ENCODE data around the gene PTPRE. TPM values are rescaled to one million over a fixed set of nuclear protein-coding genes. Genes with fewer than 3 reads are reported as not detected.
"Not testable (repeated sequence)": the region's sequence is repeated elsewhere in the genome, so short reads cannot be mapped to it uniquely, and the experiment has no call there.

The PTPRE gene
- total RNA-seq, 5 donors from 2014 or later (not counting 1 experiment from before 2014, with no cell fraction given): 23.2 to 69.2 (median 32.2) TPM

DNA sequence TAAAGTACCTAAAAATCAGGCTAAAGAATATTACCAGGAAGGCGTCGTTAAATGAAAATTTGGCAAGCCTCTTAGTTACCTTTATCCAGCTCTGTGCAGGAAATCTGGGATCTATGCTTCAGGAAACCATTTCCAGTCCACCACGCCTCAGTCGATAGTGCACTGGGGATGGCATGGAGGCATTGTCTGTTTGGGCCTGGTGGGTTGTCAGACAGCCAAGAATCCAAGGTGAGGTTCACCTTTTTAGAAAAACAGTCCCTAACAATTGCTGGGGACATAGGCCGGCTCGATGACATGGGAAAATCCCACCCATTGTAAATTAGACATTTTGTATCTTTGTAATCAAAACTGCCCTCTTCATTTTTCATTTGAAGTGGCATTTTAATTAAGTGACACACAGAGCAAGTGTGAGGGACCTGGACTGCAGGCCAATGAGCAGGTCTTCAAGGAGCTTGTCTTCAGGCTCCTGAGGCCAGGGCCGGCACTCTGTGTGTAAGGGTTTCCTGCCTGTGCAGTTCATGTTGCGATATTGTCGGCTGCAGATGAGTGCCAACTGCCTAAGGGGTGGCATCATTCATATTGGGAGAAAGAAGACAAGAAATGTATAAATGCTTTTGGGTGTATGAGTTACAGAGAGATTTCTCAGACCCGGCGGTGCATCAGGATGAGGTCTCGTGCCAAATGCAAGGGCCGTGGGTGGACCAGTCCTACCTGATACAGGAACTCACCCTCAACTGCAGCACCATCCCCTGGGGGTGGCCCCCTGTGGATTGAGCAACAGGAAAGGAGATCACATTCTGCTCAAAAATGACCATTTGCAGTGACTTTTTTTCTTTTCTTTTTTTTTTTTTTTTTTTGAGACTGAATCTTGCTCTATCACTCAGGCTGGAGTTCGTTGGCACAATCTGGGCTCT is 80.8 kb downstream of the PTPRE start:
- Histone ChIP-seq H3K36me3 (ENCODE audit: control insufficient read depth in 2 of 2, extremely low read depth in 1 of 2, insufficient read depth in 1 of 2, low read length in 1 of 2) (no peaks in the 10 kb centered on the region), H3K9me3 (no peaks in the 10 kb centered on the region), H3K4me3 (ENCODE audit: control insufficient read depth in 1 of 2, extremely low read depth in 1 of 2, low read length in 1 of 2) (no peak overlapping the region), H3K27me3 (replicated peaks in 1 of 2; ENCODE audit: control insufficient read depth in 2 of 2, extremely low read depth in 1 of 2, insufficient read depth in 2 of 2, low read length in 1 of 2) (peaks cover 0 to 7% of the 10 kb centered on the region in 2 experiments), H3K4me1 (ENCODE audit: control insufficient read depth in 1 of 2, extremely low read depth in 1 of 2, insufficient read depth in 2 of 2, low read length in 2 of 2) (peaks cover 0 to 14% of the 10 kb centered on the region in 2 experiments), H3K27ac (ENCODE audit: low read length) (no peak overlapping the region)
- Mint-ChIP-seq H3K27ac (no peak overlapping the region), H3K4me1 (peaks cover 21 to 36% (median 32%) of the 10 kb centered on the region in 3 donors), H3K27me3 (peaks cover 0 to 8% of the 10 kb centered on the region in 2 donors), H3K4me3 (no peak overlapping the region), H3K36me3 (no peaks in the 10 kb centered on the region), H3K9me3 (peaks cover 0 to 3% (median 0%) of the 10 kb centered on the region in 3 donors)
- ChIA-PET CTCF (interaction anchor here in 1 of 2 donors (1.2 kb wide), 1 partner anchor 81 kb away, joined by 3 read pairs; no protein-coding TSS in a partner anchor), POLR2A (no interaction called here)
- DNase-seq: no peak
- no peak for ATAC-seq (replicated peaks in 1 of 4)
- 93% methylated on average over 5 of the region's 14 CpGs for WGBS (ENCODE audit: insufficient coverage)

DNA sequence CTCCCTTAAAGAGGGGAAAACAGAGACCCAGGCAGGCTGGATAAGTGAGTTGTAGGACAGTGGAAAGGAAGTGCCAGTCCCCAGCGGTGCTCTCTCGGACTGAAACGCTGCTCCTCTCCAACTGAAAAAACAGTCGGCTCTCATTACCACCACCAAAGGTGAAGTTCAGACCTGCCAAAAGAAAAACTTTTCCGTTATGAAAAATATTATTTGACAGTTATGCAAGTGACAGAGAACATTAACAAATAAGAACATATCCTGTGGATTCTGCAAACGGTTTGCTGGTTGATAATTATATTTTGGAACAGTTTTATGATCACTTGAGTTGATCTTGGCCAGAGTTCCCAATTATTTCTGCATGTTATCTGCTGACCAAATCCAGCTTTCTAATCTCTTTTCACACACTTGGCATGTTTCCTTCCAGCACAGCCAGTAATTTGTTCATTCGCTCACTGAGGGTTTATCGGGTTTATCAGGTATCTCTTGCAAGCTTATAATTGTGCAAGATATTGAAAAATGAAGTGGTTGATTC is 82.6 kb downstream of the PTPRE start:
- H3K9me3 ChIP-seq: no peaks in the 10 kb centered on the region
- no CpG with 5 or more reads among the region's 8 CpGs for WGBS (ENCODE audit: insufficient coverage)
- Mint-ChIP-seq H3K36me3 (no peaks in the 10 kb centered on the region), H3K4me3 (peak overlapping the region in 1 of 3 donors; percentile 49), H3K9me3 (peaks cover 0 to 3% (median 0%) of the 10 kb centered on the region in 3 donors), H3K27me3 (peaks cover 0 to 8% of the 10 kb centered on the region in 2 donors), H3K4me1 (peaks cover 15 to 28% (median 27%) of the 10 kb centered on the region in 3 donors), H3K27ac (no peak overlapping the region)
- DNase-seq (no peak), ATAC-seq (replicated peaks in 1 of 4) (no peak)
- H3K27me3 ChIP-seq (replicated peaks in 1 of 2; ENCODE audit: control insufficient read depth in 2 of 2, extremely low read depth in 1 of 2, insufficient read depth in 2 of 2, low read length in 1 of 2): peaks cover 0 to 3% of the 10 kb centered on the region in 2 experiments
- POLR2A ChIA-PET: no interaction called here
- H3K27ac ChIP-seq (ENCODE audit: low read length): no peak overlapping the region
- CTCF ChIA-PET: interaction anchor here in 1 of 2 donors (0.7 kb wide), 1 partner anchor 30 kb away, joined by 3 read pairs; no protein-coding TSS in a partner anchor
- H3K4me3 ChIP-seq (ENCODE audit: control insufficient read depth in 1 of 2, extremely low read depth in 1 of 2, low read length in 1 of 2): no peak overlapping the region
- H3K36me3 ChIP-seq (ENCODE audit: control insufficient read depth in 2 of 2, extremely low read depth in 1 of 2, insufficient read depth in 1 of 2, low read length in 1 of 2): no peaks in the 10 kb centered on the region
- peaks cover 0 to 14% of the 10 kb centered on the region in 2 experiments for H3K4me1 ChIP-seq (ENCODE audit: control insufficient read depth in 1 of 2, extremely low read depth in 1 of 2, insufficient read depth in 2 of 2, low read length in 2 of 2)

DNA sequence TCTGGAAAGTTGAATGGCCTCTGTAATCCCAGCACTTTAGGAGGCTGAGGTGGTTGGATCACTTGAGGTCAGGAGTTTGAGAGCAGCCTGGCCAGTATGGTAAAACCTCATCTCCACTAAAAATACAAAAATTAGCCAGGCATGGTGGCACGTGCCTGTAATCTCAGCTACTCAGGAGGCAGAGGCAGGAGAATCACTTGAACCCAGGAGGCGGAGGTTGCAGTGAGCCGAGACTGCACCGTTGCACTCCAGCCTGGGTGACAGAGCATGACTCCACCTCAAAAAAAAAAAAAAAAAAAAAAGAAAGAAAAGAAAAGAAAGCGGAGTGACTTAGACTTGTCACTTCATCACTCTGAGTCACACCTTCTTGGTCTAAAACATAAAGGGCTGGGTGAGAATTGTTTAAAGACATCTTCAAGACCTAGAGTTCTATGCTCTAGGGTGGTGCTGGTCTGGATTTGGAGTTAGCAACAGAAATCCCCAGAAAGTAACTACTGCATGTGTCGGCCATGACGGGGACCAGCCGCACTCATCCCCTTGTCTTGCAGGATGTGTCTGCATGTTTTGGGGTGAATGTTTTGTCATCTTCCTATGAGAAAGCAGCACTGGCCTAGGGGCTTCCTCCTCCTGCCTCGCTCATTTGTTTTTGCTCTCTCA is 83.4 kb downstream of the PTPRE start:
- ATAC-seq (replicated peaks in 1 of 4): peak; percentile 32 to 66 (median 49)
- H3K27ac ChIP-seq (ENCODE audit: low read length): peak overlapping the region; percentile 32
- H3K4me3 ChIP-seq (ENCODE audit: control insufficient read depth in 1 of 2, extremely low read depth in 1 of 2, low read length in 1 of 2); H3K36me3 ChIP-seq (ENCODE audit: control insufficient read depth in 2 of 2, extremely low read depth in 1 of 2, insufficient read depth in 1 of 2, low read length in 1 of 2); POLR2A ChIA-PET; H3K27me3 Mint-ChIP-seq; H3K36me3 Mint-ChIP-seq; H3K9me3 ChIP-seq; H3K27me3 ChIP-seq (replicated peaks in 1 of 2; ENCODE audit: control insufficient read depth in 2 of 2, extremely low read depth in 1 of 2, insufficient read depth in 2 of 2, low read length in 1 of 2); H3K9me3 Mint-ChIP-seq: not testable (repeated sequence)
- CTCF ChIA-PET: interaction anchor here in 1 of 2 donors (0.7 kb wide), 1 partner anchor 29 kb away, joined by 3 read pairs; no protein-coding TSS in a partner anchor
- H3K4me1 Mint-ChIP-seq: peaks cover 11 to 26% (median 24%) of the 10 kb centered on the region in 3 donors
- 63% methylated on average over 1 of the region's 9 CpGs for WGBS (ENCODE audit: insufficient coverage)
- peaks cover 0 to 14% of the 10 kb centered on the region in 2 experiments for H3K4me1 ChIP-seq (ENCODE audit: control insufficient read depth in 1 of 2, extremely low read depth in 1 of 2, insufficient read depth in 2 of 2, low read length in 2 of 2)
- H3K27ac Mint-ChIP-seq: peak overlapping the region; percentile 78 to 80
- peak overlapping the region; percentile 49 to 64 (median 49) for H3K4me3 Mint-ChIP-seq
- DNase-seq: peak in 4 of 35 experiments; percentile 5 to 32 (median 23)

DNA sequence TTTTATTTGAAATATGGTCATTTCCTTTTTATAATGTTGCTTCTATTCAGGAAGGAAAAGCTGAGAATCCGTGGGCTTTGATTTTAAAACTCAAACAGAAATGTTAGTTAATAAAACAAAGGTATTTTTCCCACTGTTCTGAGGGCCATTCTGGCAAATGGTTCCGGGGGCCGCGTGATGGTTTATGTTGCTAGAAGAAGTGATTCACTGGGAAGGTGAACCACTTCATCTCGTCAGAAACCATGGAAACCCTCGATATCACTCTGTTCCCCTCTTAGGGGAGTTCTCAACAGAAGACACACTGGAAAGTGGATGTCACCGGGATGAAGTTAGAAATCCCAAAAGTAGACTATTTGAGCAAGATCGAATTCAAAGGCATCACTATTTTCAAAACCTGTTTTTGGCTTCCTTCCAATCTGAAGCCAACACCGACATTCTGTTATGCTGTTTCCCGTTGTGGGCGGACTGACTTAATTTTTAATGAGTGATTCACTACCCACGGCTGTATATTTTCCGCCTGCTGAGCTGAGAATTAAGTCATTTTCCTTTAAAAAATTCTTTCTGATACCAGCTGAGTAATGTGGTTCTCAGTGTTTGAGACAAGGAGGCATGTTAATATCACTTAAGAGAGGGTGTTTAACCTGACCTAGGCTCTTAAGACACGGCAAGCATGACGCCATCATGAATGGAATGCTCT is 84.1 kb downstream of the PTPRE start:
- Histone ChIP-seq H3K4me1 (ENCODE audit: control insufficient read depth in 1 of 2, extremely low read depth in 1 of 2, insufficient read depth in 2 of 2, low read length in 2 of 2) (peaks cover 0 to 14% of the 10 kb centered on the region in 2 experiments), H3K4me3 (ENCODE audit: control insufficient read depth in 1 of 2, extremely low read depth in 1 of 2, low read length in 1 of 2) (peak overlapping the region in 1 of 2 donors; percentile 13), H3K36me3 (ENCODE audit: control insufficient read depth in 2 of 2, extremely low read depth in 1 of 2, insufficient read depth in 1 of 2, low read length in 1 of 2) (no peaks in the 10 kb centered on the region), H3K9me3 (no peaks in the 10 kb centered on the region), H3K27ac (ENCODE audit: low read length) (peak overlapping the region; percentile 32), H3K27me3 (replicated peaks in 1 of 2; ENCODE audit: control insufficient read depth in 2 of 2, extremely low read depth in 1 of 2, insufficient read depth in 2 of 2, low read length in 1 of 2) (peaks cover 0 to 3% of the 10 kb centered on the region in 2 experiments)
- WGBS (ENCODE audit: insufficient coverage): 10% methylated on average over 2 of the region's 15 CpGs
- Mint-ChIP-seq H3K9me3 (no peaks in the 10 kb centered on the region), H3K27ac (peak overlapping the region; percentile 62 to 80), H3K4me1 (peaks cover 11 to 26% (median 24%) of the 10 kb centered on the region in 3 donors), H3K27me3 (peaks cover 2 to 6% of the 10 kb centered on the region in 2 donors), H3K4me3 (peak overlapping the region; percentile 49 to 69 (median 64)), H3K36me3 (no peaks in the 10 kb centered on the region)
- ChIA-PET POLR2A (no interaction called here), CTCF (interaction anchor here in 1 of 2 donors (0.8 kb wide), 1 partner anchor 154 kb away, joined by 3 read pairs; no protein-coding TSS in a partner anchor)
- DNase-seq: peak in 8 of 35 experiments; percentile 11 to 57 (median 18)
- ATAC-seq (replicated peaks in 1 of 4): peak; percentile 36 to 66 (median 59)

DNA sequence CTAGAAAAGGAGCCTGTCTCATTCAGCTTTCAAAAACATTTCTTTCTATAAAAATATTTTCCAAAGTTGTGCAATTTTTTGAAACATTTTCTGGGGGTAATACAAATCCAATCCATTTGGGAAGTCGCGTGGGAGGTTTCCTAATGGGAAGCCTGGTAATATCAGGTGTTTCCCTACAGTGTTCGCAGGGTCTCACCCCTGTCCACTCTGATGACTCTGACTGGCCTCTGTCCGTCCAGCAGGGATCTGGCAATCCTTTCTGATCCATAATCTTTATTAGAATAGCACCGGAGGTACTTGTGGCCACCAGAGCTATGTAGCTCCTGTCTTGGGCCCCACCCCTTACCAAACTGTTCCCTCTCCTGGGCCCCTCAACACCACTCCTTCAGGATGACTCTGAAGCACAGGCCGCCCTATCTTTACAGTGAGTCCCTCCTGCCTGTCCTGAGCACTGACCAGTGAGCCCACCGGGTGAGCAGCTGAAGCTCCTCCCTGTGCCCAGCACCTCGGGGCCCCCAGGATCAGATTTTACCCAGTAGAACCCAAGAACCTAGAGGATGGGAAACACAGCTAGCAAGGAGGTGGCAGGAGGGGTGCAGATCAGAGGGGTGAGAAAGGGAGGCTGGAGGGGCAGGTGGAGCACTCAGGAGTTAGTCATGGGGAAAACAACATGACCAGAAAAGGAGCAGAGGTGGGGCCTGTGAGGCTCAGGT is 84.8 kb downstream of the PTPRE start:
- CTCF ChIA-PET: interaction anchor here in 1 of 2 donors (0.8 kb wide), 1 partner anchor 153 kb away, joined by 3 read pairs; no protein-coding TSS in a partner anchor
- no peaks in the 10 kb centered on the region for H3K9me3 ChIP-seq
- ATAC-seq (replicated peaks in 1 of 4): no peak
- Mint-ChIP-seq H3K36me3 (no peaks in the 10 kb centered on the region), H3K27ac (peak overlapping the region; percentile 62 to 80), H3K4me1 (peaks cover 11 to 26% (median 24%) of the 10 kb centered on the region in 3 donors), H3K9me3 (no peaks in the 10 kb centered on the region), H3K4me3 (peak overlapping the region; percentile 49 to 69 (median 64)), H3K27me3 (peaks cover 3% of the 10 kb centered on the region in 2 donors)
- DNase-seq: no peak
- peak overlapping the region; percentile 32 for H3K27ac ChIP-seq (ENCODE audit: low read length)
- peaks cover 0 to 3% of the 10 kb centered on the region in 2 experiments for H3K27me3 ChIP-seq (replicated peaks in 1 of 2; ENCODE audit: control insufficient read depth in 2 of 2, extremely low read depth in 1 of 2, insufficient read depth in 2 of 2, low read length in 1 of 2)
- POLR2A ChIA-PET: no interaction called here
- WGBS (ENCODE audit: insufficient coverage): 66% methylated on average over 5 of the region's 8 CpGs
- no peaks in the 10 kb centered on the region for H3K36me3 ChIP-seq (ENCODE audit: control insufficient read depth in 2 of 2, extremely low read depth in 1 of 2, insufficient read depth in 1 of 2, low read length in 1 of 2)
- H3K4me1 ChIP-seq (ENCODE audit: control insufficient read depth in 1 of 2, extremely low read depth in 1 of 2, insufficient read depth in 2 of 2, low read length in 2 of 2): peaks cover 0 to 14% of the 10 kb centered on the region in 2 experiments
- H3K4me3 ChIP-seq (ENCODE audit: control insufficient read depth in 1 of 2, extremely low read depth in 1 of 2, low read length in 1 of 2): no peak overlapping the region
